SJSA1 (cell line): ENCODE results near the gene HYI. TPM values are rescaled to one million over a fixed set of nuclear protein-coding genes. Genes with fewer than 3 reads are reported as not detected.

Experiments used
- DNase-seq, 2 experiments: peaks; one replicate each; pipeline ENCODE4 v3.0.0-alpha.2; 2015 to 2020; ENCODE audit warnings: low spot score in 2 of 2, low read depth in 1 of 2
- H3K27ac ChIP-seq: fragments of 250-450 bp; sonication (Bioruptor Pico); 2 replicates; pipeline ENCODE4 v1.5.1; 2020; ENCODE audit warnings: mild to moderate bottlenecking, moderate library complexity
- H3K27me3 ChIP-seq: fragments of 250-450 bp; sonication (Bioruptor Pico); replicated peaks from 2 replicates; pipeline ENCODE4 v1.5.1; 2020; ENCODE audit warnings: mild to moderate bottlenecking, moderate library complexity
- H3K36me3 ChIP-seq: fragments of 250-450 bp; sonication (Bioruptor Pico); 2 replicates; pipeline ENCODE4 v1.5.1; 2020; ENCODE audit warnings: mild to moderate bottlenecking
- H3K4me1 ChIP-seq: fragments of 250-450 bp; sonication (Bioruptor Pico); replicated peaks from 2 replicates; pipeline ENCODE4 v1.6.1; 2021; ENCODE audit warnings: mild to moderate bottlenecking
- H3K4me3 ChIP-seq: fragments of 250-450 bp; sonication (Bioruptor Pico); 2 replicates; pipeline ENCODE4 v1.5.1; 2020; ENCODE audit warnings: mild to moderate bottlenecking
- H3K9me3 ChIP-seq: fragments of 250-450 bp; sonication (Bioruptor Pico); replicated peaks from 2 replicates; pipeline ENCODE4 v1.5.1; 2020; ENCODE audit warnings: mild to moderate bottlenecking
- total RNA-seq: library from RNA; depleted of rRNA; stranded (reverse); fragments of >200 nt; shearing (Covaris generic); gene quantifications from 2 replicates; pipeline ENCODE4 v1.2.3, GENCODE V29; 2014

Gene HYI
- total RNA-seq, 1 experiment from 2014 or later = 47.2 TPM

GRCh38 chr1:43445606-43446387 lies 7.9 kb downstream of the HYI start:
- H3K36me3 ChIP-seq = peaks cover 92% of the 10 kb centered on the region
- DNase-seq = no peak
- no peaks in the 10 kb centered on the region for H3K27me3 ChIP-seq
- no peak overlapping the region for H3K27ac ChIP-seq
- H3K9me3 ChIP-seq = no peaks in the 10 kb centered on the region
- H3K4me1 ChIP-seq = no peaks in the 10 kb centered on the region
- H3K4me3 ChIP-seq = no peak overlapping the region

GRCh38 chr1:43444836-43445235 lies 8.9 kb downstream of the HYI start:
- Histone ChIP-seq H3K27ac (no peak overlapping the region), H3K4me3 (no peak overlapping the region), H3K4me1 (no peaks in the 10 kb centered on the region), H3K27me3 (no peaks in the 10 kb centered on the region), H3K9me3 (no peaks in the 10 kb centered on the region), H3K36me3 (peaks cover 91% of the 10 kb centered on the region)
- no peak for DNase-seq

- Histone ChIP-seq H3K4me3 (no peak overlapping the region), H3K9me3 (no peaks in the 10 kb centered on the region), H3K27me3 (no peaks in the 10 kb centered on the region), H3K36me3 (peaks cover 90% of the 10 kb centered on the region), H3K27ac (no peak overlapping the region), H3K4me1 (no peaks in the 10 kb centered on the region)
- DNase-seq = no peak
These were observed 9.4 kb downstream of the HYI start for GRCh38 chr1:43444151-43444828.

GRCh38 chr1:43443197-43443946 lies 10.4 kb downstream of the HYI start:
- no peak overlapping the region for H3K27ac ChIP-seq
- peaks cover 89% of the 10 kb centered on the region for H3K36me3 ChIP-seq
- no peaks in the 10 kb centered on the region for H3K9me3 ChIP-seq
- H3K4me3 ChIP-seq = no peak overlapping the region
- H3K4me1 ChIP-seq = no peaks in the 10 kb centered on the region
- H3K27me3 ChIP-seq = no peaks in the 10 kb centered on the region
- no peak for DNase-seq

GRCh38 chr1:43442756-43443155 lies 11.0 kb downstream of the HYI start:
- H3K36me3 ChIP-seq = peaks cover 85% of the 10 kb centered on the region
- no peak for DNase-seq
- H3K9me3 ChIP-seq = no peaks in the 10 kb centered on the region
- H3K4me1 ChIP-seq = no peaks in the 10 kb centered on the region
- H3K4me3 ChIP-seq = no peak overlapping the region
- no peaks in the 10 kb centered on the region for H3K27me3 ChIP-seq
- H3K27ac ChIP-seq = no peak overlapping the region

GRCh38 chr1:43441894-43442637 lies 11.7 kb downstream of the HYI start:
- Histone ChIP-seq H3K4me3 (no peak overlapping the region), H3K27ac (no peak overlapping the region), H3K4me1 (no peaks in the 10 kb centered on the region), H3K27me3 (no peaks in the 10 kb centered on the region), H3K9me3 (no peaks in the 10 kb centered on the region), H3K36me3 (peaks cover 82% of the 10 kb centered on the region)
- DNase-seq = no peak

- Histone ChIP-seq H3K27me3 (no peaks in the 10 kb centered on the region), H3K27ac (no peak overlapping the region), H3K9me3 (no peaks in the 10 kb centered on the region), H3K36me3 (peaks cover 81% of the 10 kb centered on the region), H3K4me3 (no peak overlapping the region), H3K4me1 (no peaks in the 10 kb centered on the region)
- no peak for DNase-seq
These were observed 12.4 kb downstream of the HYI start for GRCh38 chr1:43441166-43441893.

GRCh38 chr1:43440358-43440757 lies 13.4 kb downstream of the HYI start:
- Histone ChIP-seq H3K36me3 (peaks cover 71% of the 10 kb centered on the region), H3K27ac (no peak overlapping the region), H3K4me3 (no peak overlapping the region), H3K9me3 (no peaks in the 10 kb centered on the region), H3K4me1 (no peaks in the 10 kb centered on the region), H3K27me3 (no peaks in the 10 kb centered on the region)
- no peak for DNase-seq

- Histone ChIP-seq H3K27ac (no peak overlapping the region), H3K4me3 (no peak overlapping the region), H3K27me3 (no peaks in the 10 kb centered on the region), H3K9me3 (no peaks in the 10 kb centered on the region), H3K36me3 (peaks cover 66% of the 10 kb centered on the region), H3K4me1 (no peaks in the 10 kb centered on the region)
- no peak for DNase-seq
These were observed 13.9 kb downstream of the HYI start for GRCh38 chr1:43439781-43440180.

GRCh38 chr1:43438953-43439581 lies 14.7 kb downstream of the HYI start:
- Histone ChIP-seq H3K27ac (no peak overlapping the region), H3K9me3 (no peaks in the 10 kb centered on the region), H3K4me3 (no peak overlapping the region), H3K27me3 (no peaks in the 10 kb centered on the region), H3K4me1 (no peaks in the 10 kb centered on the region), H3K36me3 (peaks cover 66% of the 10 kb centered on the region)
- DNase-seq = no peak

GRCh38 chr1:43438576-43438952 lies 15.2 kb downstream of the HYI start:
- DNase-seq = no peak
- Histone ChIP-seq H3K36me3 (peaks cover 66% of the 10 kb centered on the region), H3K4me1 (no peaks in the 10 kb centered on the region), H3K27ac (no peak overlapping the region), H3K27me3 (no peaks in the 10 kb centered on the region), H3K9me3 (no peaks in the 10 kb centered on the region), H3K4me3 (no peak overlapping the region)

GRCh38 chr1:43438006-43438405 lies 15.7 kb downstream of the HYI start:
- no peak for DNase-seq
- Histone ChIP-seq H3K36me3 (peaks cover 66% of the 10 kb centered on the region), H3K27me3 (no peaks in the 10 kb centered on the region), H3K4me1 (no peaks in the 10 kb centered on the region), H3K9me3 (no peaks in the 10 kb centered on the region), H3K27ac (no peak overlapping the region), H3K4me3 (no peak overlapping the region)
